ENCODE data around the gene CASKIN1. TPM values are rescaled to one million over a fixed set of nuclear protein-coding genes. Genes with fewer than 3 reads are reported as not detected.

The CASKIN1 gene
- total and polyA plus RNA-seq, 2 of the 8 experiments (the other 6 are each of a cell fraction or from before 2014, with no cell fraction given), result 1.2 to 6.4 TPM

DNA sequence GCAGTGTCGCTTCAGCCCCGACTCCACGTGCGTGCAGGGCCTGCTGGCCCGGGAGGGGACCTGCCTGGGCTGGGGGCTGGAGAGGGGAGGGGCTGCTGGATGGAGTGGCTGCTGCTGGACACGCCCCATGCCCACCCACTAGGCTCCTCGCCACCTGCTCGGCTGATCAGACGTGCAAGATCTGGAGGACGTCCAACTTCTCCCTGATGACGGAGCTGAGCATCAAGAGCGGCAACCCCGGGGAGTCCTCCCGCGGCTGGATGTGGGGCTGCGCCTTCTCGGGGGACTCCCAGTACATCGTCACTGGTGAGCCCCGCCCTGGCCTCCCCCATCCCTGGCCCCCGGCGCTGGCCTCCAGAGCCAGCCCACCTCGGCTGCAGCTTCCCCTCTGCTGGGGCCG is 11.9 kb upstream of the CASKIN1 start (continued):
- no peak for TF ChIP-seq CREB1 (IDR thresholded peaks at IDR 0.05)
- TF ChIP-seq BCL11A (IDR thresholded peaks at IDR 0.05; ENCODE audit: low read depth in 2 of 2, low read length in 2 of 2), result no peak
- TF ChIP-seq KDM4A (IDR thresholded peaks at IDR 0.05; ENCODE audit: low read depth, low read length, severe bottlenecking), result no peak
- no peak for TF ChIP-seq SP1 (IDR thresholded peaks at IDR 0.05; ENCODE audit: low read depth, low read length)
- TF ChIP-seq KDM5A (IDR thresholded peaks at IDR 0.05; ENCODE audit: low read length), result no peak
- TF ChIP-seq, protein P1, sequence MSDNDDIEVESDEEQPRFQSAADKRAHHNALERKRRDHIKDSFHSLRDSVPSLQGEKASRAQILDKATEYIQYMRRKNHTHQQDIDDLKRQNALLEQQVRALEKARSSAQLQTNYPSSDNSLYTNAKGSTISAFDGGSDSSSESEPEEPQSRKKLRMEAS (IDR thresholded peaks at IDR 0.05), result no peak
- TF ChIP-seq RBBP5 (IDR thresholded peaks at IDR 0.05; ENCODE audit: borderline replicate concordance, low read depth, low read length), result no peak

Data from H1 (cell line).